ENCODE measurements around the gene ITPR2.

Gene ITPR2

DNA sequence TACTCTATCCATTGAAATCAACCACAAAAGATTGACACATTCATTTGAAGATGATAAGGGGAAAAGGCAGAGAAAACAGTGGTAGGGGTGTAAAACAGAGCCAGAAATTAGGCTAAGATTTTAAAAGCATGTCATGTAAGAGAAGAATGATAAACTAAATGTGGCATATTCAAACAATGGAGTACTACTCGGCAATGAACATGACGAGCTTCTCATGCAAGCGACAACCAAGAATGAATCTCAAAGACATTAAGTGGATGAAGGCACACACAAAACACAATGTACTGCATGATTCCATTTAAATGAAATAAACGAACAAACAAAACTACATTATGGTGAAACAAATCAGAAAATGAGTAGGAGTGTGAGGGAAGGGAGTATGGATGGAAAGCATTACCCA lies 134.8 kb downstream of the ITPR2 start:
- TF ChIP-seq, protein P1, sequence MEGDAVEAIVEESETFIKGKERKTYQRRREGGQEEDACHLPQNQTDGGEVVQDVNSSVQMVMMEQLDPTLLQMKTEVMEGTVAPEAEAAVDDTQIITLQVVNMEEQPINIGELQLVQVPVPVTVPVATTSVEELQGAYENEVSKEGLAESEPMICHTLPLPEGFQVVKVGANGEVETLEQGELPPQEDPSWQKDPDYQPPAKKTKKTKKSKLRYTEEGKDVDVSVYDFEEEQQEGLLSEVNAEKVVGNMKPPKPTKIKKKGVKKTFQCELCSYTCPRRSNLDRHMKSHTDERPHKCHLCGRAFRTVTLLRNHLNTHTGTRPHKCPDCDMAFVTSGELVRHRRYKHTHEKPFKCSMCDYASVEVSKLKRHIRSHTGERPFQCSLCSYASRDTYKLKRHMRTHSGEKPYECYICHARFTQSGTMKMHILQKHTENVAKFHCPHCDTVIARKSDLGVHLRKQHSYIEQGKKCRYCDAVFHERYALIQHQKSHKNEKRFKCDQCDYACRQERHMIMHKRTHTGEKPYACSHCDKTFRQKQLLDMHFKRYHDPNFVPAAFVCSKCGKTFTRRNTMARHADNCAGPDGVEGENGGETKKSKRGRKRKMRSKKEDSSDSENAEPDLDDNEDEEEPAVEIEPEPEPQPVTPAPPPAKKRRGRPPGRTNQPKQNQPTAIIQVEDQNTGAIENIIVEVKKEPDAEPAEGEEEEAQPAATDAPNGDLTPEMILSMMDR (IDR thresholded peaks at IDR 0.05; ENCODE audit: borderline replicate concordance, insufficient read depth, low read depth, low read length): no peak
- H3K4me3 ChIP-seq (ENCODE audit: low read depth, low read length): no peak overlapping the region

DNA sequence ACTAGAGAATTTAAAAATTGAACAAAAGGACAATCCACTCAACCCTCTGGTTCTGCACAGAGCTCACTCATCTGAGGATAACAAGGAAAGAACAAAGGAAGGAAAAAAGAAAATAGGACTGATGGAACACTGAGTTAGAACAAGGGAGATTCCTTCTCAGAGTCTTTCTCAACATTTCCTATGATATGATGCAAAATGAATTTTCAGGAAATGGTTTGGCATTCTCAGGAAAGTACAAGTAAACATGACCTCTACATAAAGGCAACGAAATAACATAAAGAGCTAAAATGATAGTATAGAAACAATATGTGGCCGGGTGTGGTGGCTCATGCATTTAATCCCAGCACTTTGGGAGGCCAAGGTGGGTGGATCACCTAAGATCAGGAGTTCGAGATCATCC lies 135.8 kb downstream of the ITPR2 start:
- TF ChIP-seq, protein P1 (IDR thresholded peaks at IDR 0.05; ENCODE audit: borderline replicate concordance, insufficient read depth, low read depth, low read length): no peak
- no peak overlapping the region for H3K4me3 ChIP-seq (ENCODE audit: low read depth, low read length)

DNA sequence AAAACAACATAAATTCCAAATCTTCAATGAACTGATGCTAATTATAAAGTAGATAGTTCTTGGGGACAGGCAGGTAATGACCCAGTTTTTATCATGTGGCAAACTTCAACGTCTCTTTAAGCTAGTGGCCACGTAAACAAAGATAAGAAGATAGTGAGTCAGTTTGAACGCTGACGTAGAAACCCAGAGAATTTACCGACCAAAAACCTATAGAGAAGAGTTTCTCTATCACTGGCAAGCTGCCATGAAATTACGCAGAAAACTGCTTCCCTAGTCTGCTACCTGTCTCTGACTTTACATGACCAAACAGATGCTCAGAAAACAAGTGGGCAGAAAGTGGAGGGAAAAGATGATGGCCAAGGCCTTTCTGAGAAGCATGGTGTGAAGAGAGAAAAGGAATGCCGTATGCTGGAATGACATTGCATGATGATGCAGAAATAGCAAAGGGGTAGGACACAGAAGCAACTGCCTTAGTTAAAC lies 136.3 kb downstream of the ITPR2 start:
- no peak overlapping the region for H3K4me3 ChIP-seq (ENCODE audit: low read depth, low read length)
- TF ChIP-seq, protein P1 (IDR thresholded peaks at IDR 0.05; ENCODE audit: borderline replicate concordance, insufficient read depth, low read depth, low read length): no peak

DNA sequence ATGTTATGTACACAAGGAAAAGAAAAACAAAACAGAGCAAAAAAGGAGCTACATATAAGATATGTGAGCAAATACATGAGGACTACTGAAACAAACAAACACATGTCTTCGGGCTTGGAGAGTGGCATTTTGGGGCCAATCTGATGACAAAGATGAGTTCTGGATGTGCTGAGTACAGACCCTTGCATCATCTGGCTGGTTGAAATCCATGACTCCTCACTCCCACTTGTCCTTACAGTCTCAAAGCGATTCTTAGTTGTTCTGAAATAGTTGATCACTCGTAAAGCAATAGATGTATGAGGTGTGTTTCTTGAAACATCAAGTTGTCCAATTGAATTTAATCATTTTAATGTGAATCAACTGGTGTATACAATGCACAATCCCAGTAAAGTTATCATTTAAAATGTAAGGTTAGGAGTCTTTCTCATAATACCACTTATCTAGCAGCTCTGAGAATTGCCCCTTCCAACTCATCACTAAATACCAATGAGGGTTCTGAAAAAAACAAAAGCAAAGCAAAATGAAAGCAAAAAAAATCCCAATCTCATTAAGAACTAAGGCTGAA lies 136.9 kb downstream of the ITPR2 start:
- TF ChIP-seq, protein P1 (IDR thresholded peaks at IDR 0.05; ENCODE audit: borderline replicate concordance, insufficient read depth, low read depth, low read length): no peak
- H3K4me3 ChIP-seq (ENCODE audit: low read depth, low read length): no peak overlapping the region

DNA sequence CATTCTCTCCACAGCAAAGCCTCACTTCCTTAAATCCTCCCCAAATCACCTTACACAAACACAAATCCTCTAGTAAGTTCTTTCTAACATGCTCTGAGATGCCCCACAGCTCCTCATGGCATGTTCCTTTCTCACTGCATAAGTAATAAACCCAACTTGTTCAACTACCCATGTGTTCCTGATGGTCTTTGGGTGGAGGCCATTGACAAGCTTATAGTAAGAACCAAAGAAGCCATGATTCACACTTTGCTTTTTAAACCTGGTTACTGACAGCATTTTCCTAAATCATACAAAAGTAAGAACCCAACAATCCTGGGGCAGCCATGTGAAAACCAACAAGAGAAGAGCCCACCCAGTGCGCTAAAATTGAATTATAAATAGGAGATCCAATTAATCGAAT lies 138.6 kb downstream of the ITPR2 start:
- TF ChIP-seq, protein P1 (IDR thresholded peaks at IDR 0.05; ENCODE audit: borderline replicate concordance, insufficient read depth, low read depth, low read length): no peak
- no peak overlapping the region for H3K4me3 ChIP-seq (ENCODE audit: low read depth, low read length)

DNA sequence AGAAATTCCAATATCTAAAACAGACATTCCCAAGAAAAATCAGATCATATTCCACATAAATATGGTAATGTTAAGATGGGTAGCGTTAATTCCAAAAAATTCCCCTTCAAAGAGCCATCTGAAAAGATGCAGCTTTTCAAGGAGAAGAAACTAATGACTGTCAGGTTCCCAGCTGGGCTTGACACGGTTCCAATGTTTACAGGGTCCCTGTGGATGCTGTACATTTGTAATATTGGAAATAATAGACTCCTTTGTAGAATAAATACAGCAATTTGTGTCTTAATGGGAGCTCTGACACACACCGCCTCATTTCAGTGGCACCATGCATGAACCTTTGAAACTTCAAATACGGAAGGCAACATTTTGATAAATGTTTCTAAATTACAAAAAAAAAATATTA lies 140.6 kb downstream of the ITPR2 start:
- no peak overlapping the region for H3K4me3 ChIP-seq (ENCODE audit: low read depth, low read length)
- TF ChIP-seq, protein P1 (IDR thresholded peaks at IDR 0.05; ENCODE audit: borderline replicate concordance, insufficient read depth, low read depth, low read length): no peak

DNA sequence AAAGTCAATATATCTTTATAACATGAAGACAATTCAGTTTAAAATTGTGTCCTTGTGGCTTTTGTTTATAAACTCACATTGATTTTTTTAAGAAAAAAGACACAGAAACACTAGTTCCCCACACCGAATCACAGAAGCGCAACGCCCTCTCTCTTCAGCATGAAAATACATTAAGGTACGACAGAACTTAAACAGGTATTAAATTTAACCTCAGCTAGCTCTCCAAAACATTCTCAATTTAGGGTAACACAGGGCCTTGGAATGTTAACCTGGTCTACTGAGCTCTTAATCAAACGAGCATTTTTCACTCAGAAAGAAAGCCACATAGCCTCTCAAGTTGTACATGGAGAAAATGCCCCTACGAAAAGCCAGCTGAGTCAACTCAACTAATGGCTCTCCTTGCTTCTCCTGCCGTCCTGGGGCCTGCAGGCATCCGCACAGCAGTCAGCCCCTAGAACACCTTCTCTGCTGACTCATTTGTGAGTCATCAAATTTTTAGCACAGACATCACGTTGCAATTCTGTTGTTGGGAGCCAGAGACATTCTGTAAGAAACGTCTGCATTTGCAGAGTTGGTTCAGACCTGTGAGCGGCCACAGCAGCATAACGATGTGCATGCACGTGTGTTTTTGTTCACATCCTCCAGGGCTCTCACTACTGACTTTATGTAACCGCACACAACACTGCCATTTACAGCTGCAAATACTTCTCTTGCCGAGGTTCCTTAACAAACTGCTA lies 141.6 kb downstream of the ITPR2 start:
- no peak overlapping the region for H3K4me3 ChIP-seq (ENCODE audit: low read depth, low read length)
- TF ChIP-seq, protein P1 (IDR thresholded peaks at IDR 0.05; ENCODE audit: borderline replicate concordance, insufficient read depth, low read depth, low read length): no peak

Measured in GM12875 (cell line).